Neural progenitor cell (in vitro differentiated cells): Measurements from ENCODE around the gene RASSF3.

Experiments
- EZH2phosphoT487 ChIP-seq: fragments of 200-600 bp; sonication (generic); IDR thresholded peaks from 2 replicates; pipeline ENCODE4 v1.6.1; 2017; ENCODE audit warnings: antibody characterized with exemption
- TF ChIP-seq, protein P1 (sequence below): fragments of 200-600 bp; sonication (generic); IDR thresholded peaks from 2 replicates; pipeline ENCODE4 v1.5.1; 2017; ENCODE audit warnings: antibody characterized with exemption, mild to moderate bottlenecking

DNA sequence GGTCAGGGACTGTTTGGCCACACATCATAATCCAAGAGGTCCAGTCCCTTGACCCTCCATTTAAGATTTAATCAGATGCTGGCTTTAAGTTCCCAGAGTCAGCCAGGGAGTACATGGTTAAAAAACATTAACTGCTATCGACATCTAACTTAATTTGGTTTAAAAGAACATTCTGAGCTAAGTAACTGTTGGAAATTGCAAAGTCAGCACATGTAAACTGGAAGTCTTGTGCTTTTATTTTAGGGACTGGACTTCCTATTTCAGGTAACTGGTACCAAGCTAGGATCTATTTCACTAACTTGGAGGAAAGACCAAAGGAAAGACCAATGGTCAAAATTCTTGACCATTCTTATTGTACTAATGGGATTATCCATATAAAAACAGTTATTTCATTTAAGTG is 108.4 kb downstream of the RASSF3 start:
- TF ChIP-seq, protein P1, sequence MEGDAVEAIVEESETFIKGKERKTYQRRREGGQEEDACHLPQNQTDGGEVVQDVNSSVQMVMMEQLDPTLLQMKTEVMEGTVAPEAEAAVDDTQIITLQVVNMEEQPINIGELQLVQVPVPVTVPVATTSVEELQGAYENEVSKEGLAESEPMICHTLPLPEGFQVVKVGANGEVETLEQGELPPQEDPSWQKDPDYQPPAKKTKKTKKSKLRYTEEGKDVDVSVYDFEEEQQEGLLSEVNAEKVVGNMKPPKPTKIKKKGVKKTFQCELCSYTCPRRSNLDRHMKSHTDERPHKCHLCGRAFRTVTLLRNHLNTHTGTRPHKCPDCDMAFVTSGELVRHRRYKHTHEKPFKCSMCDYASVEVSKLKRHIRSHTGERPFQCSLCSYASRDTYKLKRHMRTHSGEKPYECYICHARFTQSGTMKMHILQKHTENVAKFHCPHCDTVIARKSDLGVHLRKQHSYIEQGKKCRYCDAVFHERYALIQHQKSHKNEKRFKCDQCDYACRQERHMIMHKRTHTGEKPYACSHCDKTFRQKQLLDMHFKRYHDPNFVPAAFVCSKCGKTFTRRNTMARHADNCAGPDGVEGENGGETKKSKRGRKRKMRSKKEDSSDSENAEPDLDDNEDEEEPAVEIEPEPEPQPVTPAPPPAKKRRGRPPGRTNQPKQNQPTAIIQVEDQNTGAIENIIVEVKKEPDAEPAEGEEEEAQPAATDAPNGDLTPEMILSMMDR, result no peak
- no peak for TF ChIP-seq EZH2phosphoT487
